Measurements from ENCODE around the gene MYH9.

MYH9 gene

DNA sequence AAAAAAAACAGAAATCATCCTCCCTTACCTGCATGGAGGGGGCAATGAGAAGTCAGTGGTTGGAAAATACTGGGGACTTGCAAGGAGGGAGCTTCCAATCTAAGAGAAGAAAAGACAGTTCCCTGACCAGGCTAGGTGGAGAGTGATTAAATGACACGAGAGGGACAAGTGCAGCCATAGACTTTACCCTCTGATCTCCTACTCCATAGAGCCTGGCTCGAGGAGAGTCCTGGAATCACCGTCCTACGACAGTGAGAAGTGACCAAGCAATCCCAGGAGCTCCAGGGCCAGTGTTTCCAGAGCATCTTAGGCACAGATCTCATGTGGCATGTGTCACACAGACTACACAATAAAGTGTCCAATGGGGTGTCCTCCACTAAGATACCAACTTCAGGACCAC lies 25.7 kb downstream of the MYH9 start:
- Histone ChIP-seq H3K4me1 (ENCODE audit: control insufficient read depth in 1 of 2, insufficient read depth in 2 of 2, low read length in 2 of 2) (peaks cover 54 to 98% of the 10 kb centered on the region in 2 donors), H3K4me3 (ENCODE audit: low read depth in 1 of 2, low read length in 2 of 2) (no peak overlapping the region), H3K9me3 (ENCODE audit: control insufficient read depth in 1 of 2, low read length in 2 of 2) (no peaks in the 10 kb centered on the region), H3K36me3 (ENCODE audit: control insufficient read depth in 1 of 2, insufficient read depth in 2 of 2, low read length in 2 of 2) (no peaks in the 10 kb centered on the region), H3K27me3 (ENCODE audit: low read depth, low read length) (no peaks in the 10 kb centered on the region), H3K27ac (ENCODE audit: low read length) (peak overlapping the region; percentile 72)

DNA sequence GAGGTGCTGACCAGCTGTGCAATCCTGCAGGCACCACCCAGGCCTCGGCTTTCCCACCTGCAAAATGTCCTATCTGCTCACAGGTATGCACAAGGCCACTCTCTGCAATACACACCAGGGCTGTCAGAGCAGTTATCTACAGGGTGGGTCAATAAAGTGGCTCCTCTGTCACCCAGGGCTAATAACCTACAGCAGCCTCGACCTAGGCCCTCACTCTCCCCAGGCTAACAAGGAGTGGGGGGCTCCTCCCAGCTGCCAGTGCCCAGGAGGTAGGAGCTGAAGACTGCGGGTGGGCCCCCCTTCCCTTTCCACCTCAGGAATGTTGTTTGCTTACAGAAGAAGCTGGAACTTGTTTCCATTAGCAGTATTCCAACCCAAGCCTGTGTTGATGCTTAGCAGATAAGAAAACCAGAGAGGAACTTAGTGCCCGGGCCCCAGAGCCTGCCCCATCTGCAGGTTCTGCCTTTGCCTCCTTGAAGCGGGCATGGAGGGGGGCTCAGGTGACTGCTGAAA lies 26.8 kb downstream of the MYH9 start:
- H3K4me3 ChIP-seq (ENCODE audit: low read depth in 1 of 2, low read length in 2 of 2) = peak overlapping the region in 1 of 2 donors; percentile 2
- H3K9me3 ChIP-seq (ENCODE audit: control insufficient read depth in 1 of 2, low read length in 2 of 2) = no peaks in the 10 kb centered on the region
- no peaks in the 10 kb centered on the region for H3K36me3 ChIP-seq (ENCODE audit: control insufficient read depth in 1 of 2, insufficient read depth in 2 of 2, low read length in 2 of 2)
- H3K27me3 ChIP-seq (ENCODE audit: low read depth, low read length) = no peaks in the 10 kb centered on the region
- peaks cover 49 to 99% of the 10 kb centered on the region in 2 donors for H3K4me1 ChIP-seq (ENCODE audit: control insufficient read depth in 1 of 2, insufficient read depth in 2 of 2, low read length in 2 of 2)
- H3K27ac ChIP-seq (ENCODE audit: low read length) = peak overlapping the region; percentile 40

- H3K27ac ChIP-seq (ENCODE audit: low read length) = peak overlapping the region; percentile 71
- no peaks in the 10 kb centered on the region for H3K27me3 ChIP-seq (ENCODE audit: low read depth, low read length)
- H3K9me3 ChIP-seq (ENCODE audit: control insufficient read depth in 1 of 2, low read length in 2 of 2) = no peaks in the 10 kb centered on the region
- H3K36me3 ChIP-seq (ENCODE audit: control insufficient read depth in 1 of 2, insufficient read depth in 2 of 2, low read length in 2 of 2) = no peaks in the 10 kb centered on the region
- peak overlapping the region in 1 of 2 donors; percentile 18 for H3K4me3 ChIP-seq (ENCODE audit: low read depth in 1 of 2, low read length in 2 of 2)
- peaks cover 56 to 97% of the 10 kb centered on the region in 2 donors for H3K4me1 ChIP-seq (ENCODE audit: control insufficient read depth in 1 of 2, insufficient read depth in 2 of 2, low read length in 2 of 2)
These were observed 27.8 kb downstream of the MYH9 start for GRCh38 chr22:36360011-36360410.

DNA sequence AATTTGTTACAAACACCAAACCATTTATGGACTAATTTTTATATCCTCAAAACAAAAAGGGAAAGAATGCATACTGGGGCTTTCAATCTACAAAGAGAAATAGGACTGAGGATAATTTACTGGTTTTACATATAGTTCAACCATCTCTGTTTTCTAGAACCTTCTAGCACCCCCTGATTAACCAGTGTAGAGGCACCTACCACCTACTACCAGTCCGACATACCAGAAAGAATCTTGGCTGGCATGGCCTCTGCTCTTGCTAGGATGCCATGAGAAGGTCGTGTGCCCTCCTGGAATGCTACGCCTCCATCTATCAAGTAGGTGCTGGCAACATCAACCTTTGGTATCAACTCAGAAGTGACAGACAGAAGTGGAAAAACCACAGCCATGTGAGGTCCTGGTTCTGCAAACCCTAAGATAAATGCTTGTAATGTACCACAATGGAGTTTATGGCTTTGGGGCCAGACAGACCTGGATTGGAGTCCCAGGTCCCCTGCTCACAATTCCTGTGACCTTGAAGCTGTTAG lies 28.2 kb downstream of the MYH9 start:
- Histone ChIP-seq H3K27me3 (ENCODE audit: low read depth, low read length) (no peaks in the 10 kb centered on the region), H3K9me3 (ENCODE audit: control insufficient read depth in 1 of 2, low read length in 2 of 2) (no peaks in the 10 kb centered on the region), H3K4me1 (ENCODE audit: control insufficient read depth in 1 of 2, insufficient read depth in 2 of 2, low read length in 2 of 2) (peaks cover 54 to 96% of the 10 kb centered on the region in 2 donors), H3K27ac (ENCODE audit: low read length) (peak overlapping the region; percentile 71), H3K4me3 (ENCODE audit: low read depth in 1 of 2, low read length in 2 of 2) (no peak overlapping the region), H3K36me3 (ENCODE audit: control insufficient read depth in 1 of 2, insufficient read depth in 2 of 2, low read length in 2 of 2) (no peaks in the 10 kb centered on the region)

- Histone ChIP-seq H3K4me3 (ENCODE audit: low read depth in 1 of 2, low read length in 2 of 2) (no peak overlapping the region), H3K9me3 (ENCODE audit: control insufficient read depth in 1 of 2, low read length in 2 of 2) (no peaks in the 10 kb centered on the region), H3K27ac (ENCODE audit: low read length) (peak overlapping the region; percentile 71), H3K27me3 (ENCODE audit: low read depth, low read length) (no peaks in the 10 kb centered on the region), H3K4me1 (ENCODE audit: control insufficient read depth in 1 of 2, insufficient read depth in 2 of 2, low read length in 2 of 2) (peaks cover 46 to 91% of the 10 kb centered on the region in 2 donors), H3K36me3 (ENCODE audit: control insufficient read depth in 1 of 2, insufficient read depth in 2 of 2, low read length in 2 of 2) (no peaks in the 10 kb centered on the region)
These were observed 29.0 kb downstream of the MYH9 start for GRCh38 chr22:36358533-36359469.

DNA sequence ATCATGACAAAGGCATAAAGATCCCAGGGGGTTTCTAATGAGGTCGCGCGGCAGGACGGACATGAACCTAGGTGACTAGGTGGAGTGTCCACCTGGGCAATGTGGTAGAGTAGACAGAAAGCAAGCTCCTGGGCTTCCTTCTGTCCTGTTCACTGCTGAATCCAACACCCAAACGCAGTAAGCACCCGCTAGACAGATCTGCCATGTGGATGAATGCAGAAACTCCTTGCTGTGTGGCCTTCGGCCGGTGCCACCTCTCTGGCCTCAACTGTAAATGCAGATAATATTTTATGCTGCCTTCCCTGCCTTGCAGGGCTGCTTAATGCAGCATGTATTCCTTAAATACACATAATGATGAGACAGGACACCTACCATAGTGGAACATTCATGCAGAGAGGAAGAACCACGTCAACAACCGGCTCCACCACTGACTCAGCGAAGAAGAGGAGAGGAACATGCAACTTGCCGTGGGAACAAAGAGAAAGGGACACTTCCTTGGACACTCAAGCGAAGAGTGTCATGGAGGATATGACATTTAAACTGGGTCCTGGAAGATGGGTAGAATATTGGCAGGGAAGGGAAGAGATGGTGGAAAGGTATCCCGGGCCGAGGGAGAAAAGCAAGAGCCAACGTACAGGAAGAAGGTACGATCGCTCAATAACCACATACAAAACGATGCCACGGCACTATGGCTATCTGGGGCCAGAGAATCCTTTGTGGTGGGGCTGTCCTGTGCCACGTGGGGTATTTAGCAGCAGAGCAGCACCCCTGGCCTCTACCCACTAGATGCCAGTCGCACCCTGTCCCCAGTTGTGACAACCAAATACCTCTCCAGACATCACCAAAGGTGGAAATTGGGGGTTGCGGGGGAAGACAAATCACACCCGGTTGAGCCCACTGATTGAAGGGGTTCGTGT lies 30.8 kb downstream of the MYH9 start:
- Histone ChIP-seq H3K4me3 (ENCODE audit: low read depth in 1 of 2, low read length in 2 of 2) (no peak overlapping the region), H3K36me3 (ENCODE audit: control insufficient read depth in 1 of 2, insufficient read depth in 2 of 2, low read length in 2 of 2) (no peaks in the 10 kb centered on the region), H3K9me3 (ENCODE audit: control insufficient read depth in 1 of 2, low read length in 2 of 2) (no peaks in the 10 kb centered on the region), H3K4me1 (ENCODE audit: control insufficient read depth in 1 of 2, insufficient read depth in 2 of 2, low read length in 2 of 2) (peaks cover 41 to 90% of the 10 kb centered on the region in 2 donors), H3K27me3 (ENCODE audit: low read depth, low read length) (no peaks in the 10 kb centered on the region), H3K27ac (ENCODE audit: low read length) (peak overlapping the region; percentile 78)

DNA sequence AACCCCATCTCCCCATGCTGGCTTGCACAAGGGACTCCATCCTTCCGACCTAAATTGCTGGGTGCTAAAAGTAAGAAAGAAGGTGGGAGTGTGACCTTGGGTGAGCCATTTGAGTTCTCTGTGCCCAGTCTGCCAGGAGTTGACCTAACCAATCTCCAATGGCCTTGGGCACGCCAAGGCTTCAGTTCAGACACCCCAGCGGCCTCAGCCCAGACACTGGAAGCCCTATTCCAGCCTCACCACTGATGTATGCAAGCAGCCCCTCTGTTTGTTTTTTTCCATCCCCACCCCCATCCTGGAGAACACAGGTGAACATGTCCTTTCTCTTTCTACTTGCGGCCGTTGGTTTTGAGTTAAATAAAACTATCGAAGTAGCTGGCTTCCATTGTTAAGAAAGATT lies 31.9 kb downstream of the MYH9 start:
- Histone ChIP-seq H3K27ac (ENCODE audit: low read length) (peak overlapping the region; percentile 84), H3K36me3 (ENCODE audit: control insufficient read depth in 1 of 2, insufficient read depth in 2 of 2, low read length in 2 of 2) (no peaks in the 10 kb centered on the region), H3K4me1 (ENCODE audit: control insufficient read depth in 1 of 2, insufficient read depth in 2 of 2, low read length in 2 of 2) (peaks cover 42 to 90% of the 10 kb centered on the region in 2 donors), H3K4me3 (ENCODE audit: low read depth in 1 of 2, low read length in 2 of 2) (peak overlapping the region in 1 of 2 donors; percentile 34), H3K9me3 (ENCODE audit: control insufficient read depth in 1 of 2, low read length in 2 of 2) (no peaks in the 10 kb centered on the region), H3K27me3 (ENCODE audit: low read depth, low read length) (no peaks in the 10 kb centered on the region)

GRCh38 chr22:36355362-36355761 lies 32.4 kb downstream of the MYH9 start:
- Histone ChIP-seq H3K4me1 (ENCODE audit: control insufficient read depth in 1 of 2, insufficient read depth in 2 of 2, low read length in 2 of 2) (peaks cover 38 to 90% of the 10 kb centered on the region in 2 donors), H3K9me3 (ENCODE audit: control insufficient read depth in 1 of 2, low read length in 2 of 2) (no peaks in the 10 kb centered on the region), H3K27ac (ENCODE audit: low read length) (peak overlapping the region; percentile 84), H3K27me3 (ENCODE audit: low read depth, low read length) (no peaks in the 10 kb centered on the region), H3K4me3 (ENCODE audit: low read depth in 1 of 2, low read length in 2 of 2) (peak overlapping the region; percentile 9 to 34), H3K36me3 (ENCODE audit: control insufficient read depth in 1 of 2, insufficient read depth in 2 of 2, low read length in 2 of 2) (no peaks in the 10 kb centered on the region)

DNA sequence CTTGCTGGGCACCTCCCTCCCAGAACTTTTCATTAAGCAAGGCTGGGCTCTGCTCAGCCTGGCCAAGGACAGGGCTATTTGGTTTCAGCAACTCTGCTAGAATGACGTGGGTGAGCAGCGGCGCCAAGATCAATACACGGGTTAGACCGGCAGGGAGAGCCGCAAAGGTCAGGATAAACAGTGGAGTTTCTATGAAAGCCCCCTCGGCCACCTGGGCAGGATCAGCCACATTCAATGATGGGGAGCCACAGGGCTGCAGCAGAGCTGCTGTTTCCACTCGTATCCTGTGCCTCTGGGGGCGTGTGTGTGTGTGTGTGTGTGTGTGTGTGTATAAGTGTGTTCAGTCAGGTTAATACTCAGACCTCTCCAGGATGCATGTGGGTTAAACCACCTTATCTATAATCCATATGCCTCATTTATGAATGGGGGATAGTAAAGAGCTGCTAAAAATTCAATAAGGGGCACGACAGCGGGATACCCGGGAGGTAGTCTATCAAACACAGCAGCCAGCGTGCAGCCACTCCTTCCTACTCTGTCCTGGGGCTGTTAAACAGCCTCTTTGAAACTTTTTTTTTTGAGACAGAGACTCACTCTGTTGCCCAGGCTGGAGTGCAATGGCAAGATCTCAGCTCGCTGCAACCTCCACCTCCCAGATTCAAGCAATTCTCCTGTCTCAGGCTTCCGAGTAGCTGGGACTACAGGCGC lies 34.8 kb downstream of the MYH9 start:
- H3K4me1 ChIP-seq (ENCODE audit: control insufficient read depth in 1 of 2, insufficient read depth in 2 of 2, low read length in 2 of 2) = peaks cover 25 to 78% of the 10 kb centered on the region in 2 donors
- no peaks in the 10 kb centered on the region for H3K9me3 ChIP-seq (ENCODE audit: control insufficient read depth in 1 of 2, low read length in 2 of 2)
- no peaks in the 10 kb centered on the region for H3K27me3 ChIP-seq (ENCODE audit: low read depth, low read length)
- H3K36me3 ChIP-seq (ENCODE audit: control insufficient read depth in 1 of 2, insufficient read depth in 2 of 2, low read length in 2 of 2) = peaks cover 0 to 7% of the 10 kb centered on the region in 2 donors
- peak overlapping the region in 1 of 2 donors; percentile 38 for H3K4me3 ChIP-seq (ENCODE audit: low read depth in 1 of 2, low read length in 2 of 2)
- peak overlapping the region; percentile 85 for H3K27ac ChIP-seq (ENCODE audit: low read length)

GRCh38 chr22:36351921-36352802 lies 35.6 kb downstream of the MYH9 start:
- H3K36me3 ChIP-seq (ENCODE audit: control insufficient read depth in 1 of 2, insufficient read depth in 2 of 2, low read length in 2 of 2) = peaks cover 2 to 10% of the 10 kb centered on the region in 2 donors
- H3K9me3 ChIP-seq (ENCODE audit: control insufficient read depth in 1 of 2, low read length in 2 of 2) = no peaks in the 10 kb centered on the region
- H3K27ac ChIP-seq (ENCODE audit: low read length) = peak overlapping the region; percentile 85
- peak overlapping the region; percentile 10 to 38 for H3K4me3 ChIP-seq (ENCODE audit: low read depth in 1 of 2, low read length in 2 of 2)
- no peaks in the 10 kb centered on the region for H3K27me3 ChIP-seq (ENCODE audit: low read depth, low read length)
- peaks cover 22 to 73% of the 10 kb centered on the region in 2 donors for H3K4me1 ChIP-seq (ENCODE audit: control insufficient read depth in 1 of 2, insufficient read depth in 2 of 2, low read length in 2 of 2)
